HG03432 (cell line): ENCODE measurements around the gene JAG2.

Experiments used
- ATAC-seq: cut with Tn5 transposase; IDR thresholded peaks from one replicate; pipeline ENCODE4 v1.9.1; 2021; ENCODE audit warnings: mild to moderate bottlenecking, moderate library complexity; ENCODE audit not compliant: unreplicated experiment

Gene JAG2

DNA sequence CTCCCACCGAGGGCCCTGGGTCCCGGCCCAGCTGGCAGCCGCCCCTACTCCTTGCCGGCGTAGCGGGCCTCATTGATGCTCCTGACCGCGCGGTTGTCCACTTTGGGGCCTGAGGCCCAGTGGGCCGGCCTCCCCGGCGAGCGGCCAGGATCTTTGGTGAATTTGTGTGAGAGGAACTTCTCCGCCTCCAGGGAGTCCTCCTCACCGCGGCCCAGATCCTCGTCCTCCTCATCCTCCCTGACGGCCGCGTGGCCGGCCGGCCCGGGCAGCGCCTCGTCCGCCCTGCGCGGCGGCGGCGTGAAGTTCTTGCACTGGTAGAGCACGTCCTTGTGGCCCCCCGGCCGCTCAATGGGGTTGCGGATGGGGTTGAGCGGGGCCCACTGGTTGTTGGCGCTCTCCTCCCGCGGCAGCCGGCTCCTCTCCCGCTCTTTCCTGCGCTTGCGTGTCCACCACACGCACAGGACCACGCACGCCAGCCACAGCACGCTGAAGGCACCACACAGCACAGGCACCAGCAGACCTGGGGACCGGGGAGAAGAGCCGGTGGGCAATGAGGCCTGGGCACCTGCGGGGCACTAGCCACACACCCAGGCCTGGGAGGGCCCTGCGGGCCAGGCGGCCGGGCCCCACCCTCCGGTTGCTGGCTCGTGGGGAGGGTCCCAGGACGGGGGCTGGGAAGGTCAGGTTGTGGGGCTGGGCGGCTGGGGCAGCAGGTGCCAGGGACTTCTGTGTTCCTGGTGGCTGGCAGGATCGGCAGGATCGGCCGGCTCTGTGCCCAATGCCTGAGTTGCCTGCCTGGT is 25.7 kb downstream of the JAG2 start:
- ATAC-seq: no peak

DNA sequence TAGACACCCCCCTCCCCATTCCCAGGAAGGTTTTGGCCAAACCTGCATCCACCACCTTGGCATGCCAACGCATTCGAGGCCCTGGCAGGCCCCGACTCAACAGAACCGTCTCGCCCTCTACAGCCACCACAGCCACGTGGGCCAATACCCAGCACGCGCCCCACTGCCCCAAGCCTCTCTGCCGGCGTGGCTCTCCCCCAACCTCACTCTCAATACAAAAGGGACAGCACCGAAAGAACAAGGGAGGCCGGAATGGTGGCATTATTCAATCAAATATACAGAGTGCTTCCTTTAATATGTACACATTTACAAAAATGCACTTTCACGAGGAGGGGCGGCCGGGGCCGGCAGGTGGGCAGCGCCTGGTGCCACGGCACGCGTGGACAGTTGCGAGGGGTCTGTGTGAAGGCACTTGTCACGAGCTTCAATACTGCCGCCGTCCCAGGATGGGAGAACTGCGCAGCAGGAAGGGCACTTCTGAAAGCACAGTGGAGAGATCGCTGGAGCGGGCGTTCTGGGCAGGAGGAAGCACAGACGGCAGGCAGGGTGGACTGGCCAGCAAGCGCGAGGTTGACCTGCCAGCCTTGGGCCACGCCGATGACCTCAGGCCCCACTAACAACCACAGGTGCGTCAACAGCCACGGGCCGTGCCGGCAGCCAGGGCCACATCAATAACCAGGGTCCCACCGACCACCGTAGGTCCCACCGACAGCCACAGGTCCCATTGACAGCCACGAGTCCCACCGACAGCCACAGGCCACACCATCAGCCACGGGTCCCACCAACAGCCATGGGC is 26.9 kb downstream of the JAG2 start:
- no peak for ATAC-seq

DNA sequence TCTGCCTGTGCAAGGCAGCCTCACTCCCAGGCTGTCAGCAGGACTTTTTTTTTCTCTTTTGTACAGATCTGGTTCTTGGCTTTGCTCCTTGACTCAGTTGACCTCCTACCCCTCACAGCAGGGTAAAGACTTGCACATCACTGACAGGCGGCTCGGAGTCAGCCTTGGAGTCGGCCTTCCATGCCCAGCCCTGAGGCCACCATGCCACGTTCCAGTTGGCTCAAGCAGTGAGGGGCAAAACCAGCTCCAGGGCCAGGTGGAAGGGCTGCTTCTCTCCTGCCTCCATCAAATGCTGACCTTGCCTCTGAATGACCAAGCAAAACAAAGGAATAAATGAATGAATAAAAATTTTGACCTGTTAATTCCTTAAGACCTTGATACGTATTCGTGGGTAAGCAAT is 27.6 kb downstream of the JAG2 start:
- ATAC-seq: no peak

GRCh38 chr14:105140581-105140980 is 28.0 kb downstream of the JAG2 start:
- no peak for ATAC-seq

GRCh38 chr14:105139831-105140239 is 28.7 kb downstream of the JAG2 start:
- ATAC-seq: no peak

- ATAC-seq: no peak
Observed at GRCh38 chr14:105139212-105139825, 29.3 kb downstream of the JAG2 start.

DNA sequence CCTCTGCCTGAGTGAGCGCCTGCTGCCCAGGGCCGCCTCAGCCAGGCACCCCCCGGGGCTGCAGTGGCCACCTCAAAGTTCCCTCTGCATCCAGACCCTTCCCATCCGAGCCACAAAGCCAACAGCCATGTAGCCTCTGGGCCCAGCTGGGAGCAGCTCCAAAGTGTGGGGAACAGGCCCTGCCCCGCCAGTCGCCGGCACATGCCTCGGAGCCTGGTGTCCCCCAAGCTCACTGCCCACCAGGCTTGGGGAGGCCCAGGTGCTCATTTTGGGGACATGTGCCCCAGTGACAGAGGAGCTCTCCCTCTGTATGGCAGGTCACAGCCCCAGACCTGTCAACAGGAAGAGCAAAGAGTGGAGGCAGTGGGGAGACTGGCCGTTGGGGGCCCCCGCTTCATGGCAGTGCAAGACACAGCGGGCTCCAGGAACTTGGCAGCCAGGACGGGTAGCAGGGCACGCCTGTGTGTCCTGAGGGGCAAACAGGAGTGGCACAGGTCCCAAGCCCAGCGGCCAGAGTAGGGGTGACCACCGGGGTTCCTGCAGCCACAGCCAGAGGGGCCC is 29.9 kb downstream of the JAG2 start:
- ATAC-seq: no peak

DNA sequence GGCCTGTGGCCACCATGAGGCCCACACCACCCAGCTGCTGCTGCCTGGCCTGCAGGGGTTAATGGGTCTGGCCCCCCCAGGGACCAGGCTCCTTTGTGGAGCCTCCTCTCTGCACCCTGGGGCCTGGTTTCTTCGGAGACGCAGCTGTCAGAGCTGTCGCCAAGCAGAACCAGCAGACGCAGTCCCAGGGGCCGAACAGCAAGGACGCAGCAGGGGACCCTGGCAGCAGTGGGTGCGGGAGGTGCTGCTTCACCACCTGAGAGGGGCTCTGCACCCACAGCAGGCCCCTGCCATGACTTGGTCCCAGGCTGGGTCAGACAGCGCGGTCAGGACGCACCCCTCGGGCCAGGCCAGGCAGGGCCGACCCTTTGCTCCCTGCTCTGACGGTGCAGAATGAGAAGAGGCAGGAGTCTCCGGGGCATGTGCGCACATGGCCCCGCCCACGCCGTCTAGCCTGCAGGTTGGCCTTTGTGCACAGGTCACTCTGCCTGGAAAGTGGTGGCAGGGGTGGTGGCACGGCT is 30.5 kb downstream of the JAG2 start:
- no peak for ATAC-seq

DNA sequence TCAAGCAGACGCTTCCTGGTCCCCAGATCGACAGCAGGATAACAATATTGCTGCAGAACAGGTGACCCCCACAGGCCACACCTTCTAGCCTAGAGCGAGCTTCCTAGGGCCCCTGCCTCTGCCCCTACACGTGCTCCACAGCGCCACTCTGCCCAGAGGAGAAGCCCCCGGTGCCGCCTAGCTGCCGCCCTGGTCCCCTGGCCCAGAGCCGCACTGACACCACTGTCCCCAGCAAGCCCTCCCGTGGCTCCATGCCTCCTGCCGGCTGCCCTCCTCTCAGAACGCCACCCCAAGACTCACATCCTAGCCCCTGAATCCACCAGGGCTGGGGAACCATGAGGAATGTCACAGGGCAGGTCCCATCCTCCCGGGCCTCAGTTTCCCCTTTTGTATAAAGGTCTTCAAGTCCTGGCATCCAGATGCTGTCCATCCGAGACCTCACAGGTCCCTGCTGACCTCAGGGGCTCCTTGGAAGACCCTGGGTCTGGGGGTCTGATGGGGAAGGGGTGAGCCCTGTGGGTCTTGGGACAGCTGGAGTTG is 31.0 kb downstream of the JAG2 start:
- ATAC-seq: no peak

DNA sequence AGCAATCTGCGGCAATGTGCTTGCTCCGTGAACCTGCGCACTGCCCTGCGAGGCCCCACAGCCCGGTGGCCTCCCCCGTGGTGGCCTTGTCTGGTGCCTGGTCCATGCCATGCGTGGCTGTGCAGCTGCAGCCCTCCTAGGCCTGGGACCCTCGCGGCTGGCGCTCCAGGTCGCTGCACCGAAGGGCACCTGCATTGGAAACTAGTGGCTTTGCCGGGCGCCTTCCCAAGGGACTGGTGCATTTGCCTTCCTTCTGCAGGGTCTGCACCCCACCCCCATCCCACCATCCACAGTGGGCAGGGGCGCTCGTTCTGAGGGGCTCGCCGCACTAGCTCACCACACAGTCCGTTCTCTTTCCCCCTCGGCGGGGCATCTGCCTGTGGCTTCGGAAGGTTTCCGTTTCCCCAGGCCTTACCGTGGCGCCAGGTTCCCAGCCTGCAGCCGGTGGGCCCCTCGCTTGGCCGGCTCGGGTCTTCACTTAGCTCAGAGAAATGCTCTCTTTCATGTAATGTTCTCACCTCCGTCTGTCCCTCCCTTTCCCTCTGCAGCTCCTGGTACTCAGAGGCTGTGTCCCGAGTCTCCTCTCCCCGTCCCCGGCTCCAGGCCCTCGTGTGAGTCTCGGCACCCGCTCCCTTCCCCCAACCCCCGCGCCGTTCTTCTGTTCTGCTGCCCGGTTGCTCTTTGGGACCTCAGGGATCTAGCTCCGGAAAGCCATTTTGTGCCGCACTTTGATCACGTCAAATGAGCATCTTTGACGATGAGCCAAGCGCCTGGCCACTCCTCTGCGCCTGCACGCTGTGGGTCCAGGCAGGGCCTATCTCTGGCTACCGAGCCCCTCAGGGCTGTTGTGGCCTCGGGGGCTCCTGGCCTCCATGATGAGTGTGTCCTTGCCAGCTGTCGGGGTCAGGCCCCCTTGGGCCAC is 31.9 kb downstream of the JAG2 start:
- ATAC-seq: no peak

GRCh38 chr14:105135700-105136395 is 32.7 kb downstream of the JAG2 start:
- ATAC-seq: no peak

DNA sequence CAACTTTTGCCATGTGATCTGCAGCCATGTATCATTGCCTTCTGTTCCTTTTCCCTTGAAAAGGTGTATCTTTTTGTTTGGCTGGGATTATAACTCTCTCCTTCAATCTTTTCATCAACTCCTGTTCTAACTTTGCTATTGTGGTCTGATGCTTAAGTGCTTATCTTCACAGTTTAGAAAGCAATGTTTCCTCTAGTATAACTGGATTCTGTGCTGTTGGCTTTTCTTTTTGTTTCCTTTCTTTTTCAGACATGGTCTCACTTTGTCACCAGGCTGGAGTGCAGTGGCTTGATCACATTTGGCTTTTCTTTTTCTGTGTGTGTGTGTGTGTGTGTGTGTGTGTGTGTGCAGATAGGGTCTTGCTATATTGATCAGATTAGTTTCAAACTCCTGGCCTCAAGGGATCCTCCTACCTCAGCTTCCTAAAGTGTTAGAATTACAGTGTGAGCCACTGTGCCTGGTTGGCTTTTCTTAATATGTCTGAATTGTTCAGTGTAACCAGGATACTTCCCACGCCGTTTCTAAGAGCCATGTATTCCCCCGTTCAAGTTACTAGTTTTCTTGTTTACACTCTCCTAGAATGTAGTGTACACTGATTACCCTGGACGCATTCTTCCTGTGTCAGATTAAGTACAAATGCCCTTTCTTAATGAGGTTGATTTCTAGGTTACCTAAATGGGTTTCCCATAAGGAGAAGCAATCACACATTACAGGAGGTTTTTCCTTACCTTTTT is 35.5 kb downstream of the JAG2 start:
- no peak for ATAC-seq

DNA sequence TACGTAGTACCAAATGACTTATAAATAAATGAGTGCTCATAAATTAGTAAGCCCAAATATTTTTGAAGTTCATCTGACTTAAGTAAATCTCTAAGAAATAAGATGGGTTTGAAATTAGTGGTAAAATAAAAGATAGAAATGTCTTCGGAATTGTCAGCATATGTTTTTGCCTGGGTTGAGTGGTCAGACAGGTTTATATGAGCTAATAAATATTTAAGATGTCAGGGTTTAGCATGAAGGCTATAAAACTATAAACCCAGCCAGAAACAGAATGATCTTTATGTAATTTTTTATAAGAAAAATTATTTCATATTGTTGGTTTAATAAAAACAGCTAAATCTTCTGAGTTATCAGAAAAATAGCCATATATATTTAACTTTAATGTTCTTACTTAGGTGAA is 37.3 kb downstream of the JAG2 start:
- no peak for ATAC-seq

DNA sequence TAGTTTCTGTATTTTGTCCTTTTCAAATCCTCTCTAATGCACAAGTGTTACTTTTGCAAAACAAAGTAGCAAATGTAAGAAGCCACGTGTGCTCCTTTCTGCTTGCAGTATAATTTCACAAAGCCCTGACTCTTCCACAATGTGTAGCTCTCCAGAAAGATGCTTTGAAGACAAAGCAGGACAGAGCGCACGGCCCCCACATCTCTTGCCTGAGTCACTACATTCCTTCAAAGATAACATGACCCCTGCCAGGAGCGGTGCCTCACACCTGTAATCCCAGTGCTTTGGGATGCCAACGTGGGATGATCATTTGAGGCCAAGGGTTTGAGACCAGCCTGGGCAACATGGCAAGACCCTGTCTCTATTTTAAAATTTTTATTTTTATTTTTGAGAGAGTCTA is 40.5 kb downstream of the JAG2 start:
- ATAC-seq: no peak

GRCh38 chr14:105126981-105127329 is 41.6 kb downstream of the JAG2 start:
- no peak for ATAC-seq

DNA sequence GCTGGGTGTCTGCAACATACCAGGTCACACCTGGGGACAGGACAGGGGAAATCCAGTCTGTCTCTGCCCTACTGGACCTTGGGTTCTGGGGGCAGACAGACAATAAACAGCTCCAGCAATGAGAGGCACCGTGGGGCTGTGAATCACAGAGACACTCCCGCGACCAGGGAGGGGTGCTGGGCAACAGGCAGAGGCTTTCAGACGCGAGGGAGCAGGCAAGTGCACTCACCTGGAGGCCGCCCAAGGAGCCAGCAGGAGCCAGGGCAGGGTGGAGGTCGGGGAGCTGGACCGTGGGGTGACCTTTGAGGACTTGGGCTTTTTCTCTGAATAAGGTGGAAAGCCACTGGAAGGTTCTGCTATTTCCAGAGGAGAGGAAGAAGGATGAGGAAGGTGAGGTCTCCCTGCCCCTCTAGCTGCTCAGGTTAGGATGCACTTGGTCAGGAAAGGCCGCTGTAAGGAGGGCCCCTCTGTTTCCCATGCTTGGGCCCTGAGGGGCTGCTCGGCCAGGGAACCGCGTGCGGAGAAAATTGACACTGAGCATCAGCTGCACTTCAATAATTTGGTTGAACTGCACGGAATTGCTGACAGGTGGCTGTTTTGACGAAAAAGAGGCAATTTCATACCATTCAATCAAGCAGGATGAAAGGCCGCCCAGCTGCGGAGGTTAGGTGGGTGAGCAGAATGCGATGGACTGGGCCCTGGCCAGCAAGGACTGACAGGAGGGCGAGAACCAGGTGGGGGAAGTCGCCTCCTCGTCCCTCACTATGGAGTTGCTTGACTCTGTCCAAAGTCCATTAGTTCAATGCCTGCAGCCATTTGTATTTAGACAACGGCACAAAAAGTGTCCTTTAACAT is 42.2 kb downstream of the JAG2 start:
- ATAC-seq: no peak

DNA sequence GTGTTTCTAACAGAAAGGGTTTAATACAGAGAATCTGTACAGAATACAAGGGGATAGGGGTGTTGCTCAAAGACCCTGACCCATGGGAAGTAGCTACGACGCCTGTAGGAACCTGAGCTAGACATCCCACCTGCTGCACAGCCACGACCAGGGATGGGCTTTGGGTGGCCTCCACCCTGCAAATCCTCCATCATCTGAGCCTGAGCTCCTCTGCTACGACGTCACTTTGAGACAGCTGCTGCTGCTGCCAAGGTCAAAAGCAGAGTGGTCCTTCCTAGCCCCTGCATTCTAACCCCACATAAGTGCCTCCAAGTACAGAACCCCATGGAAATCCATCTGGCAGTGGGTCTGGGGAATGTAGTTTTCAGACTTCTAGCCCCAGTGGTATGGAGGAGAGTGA is 43.8 kb downstream of the JAG2 start:
- ATAC-seq: no peak
